ENCODE measurements around the gene SMPDL3B. TPM values are rescaled to one million over a fixed set of nuclear protein-coding genes. Genes with fewer than 3 reads are reported as not detected.

Gene SMPDL3B
- polyA plus RNA-seq, 1 donor from 2014 or later: not detected

DNA sequence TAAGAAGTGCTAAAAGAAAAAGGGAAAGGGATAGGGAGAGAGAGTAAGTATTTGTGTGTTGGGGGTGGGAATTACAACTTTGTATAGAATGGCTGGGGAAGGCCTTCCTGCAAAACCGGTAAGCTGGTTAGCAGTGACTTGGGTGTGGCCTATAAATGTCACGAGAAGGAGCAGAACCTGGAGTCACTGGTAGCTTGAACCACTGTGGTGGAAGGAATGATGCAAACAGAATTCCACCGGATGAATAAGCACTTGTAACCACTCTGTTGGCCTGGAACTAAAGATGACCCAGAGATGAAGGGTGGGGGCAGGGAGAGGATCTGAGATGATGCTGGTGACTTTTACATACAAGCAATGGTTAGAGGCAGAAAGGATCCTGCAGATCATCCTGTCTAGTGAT, 33.9 kb downstream of the SMPDL3B start:
- Histone ChIP-seq H3K36me3 (ENCODE audit: insufficient read depth, low read length) (no peaks in the 10 kb centered on the region), H3F3A (ENCODE audit: insufficient read depth, low read length, poor library complexity, severe bottlenecking) (no peaks in the 10 kb centered on the region), H2AFZ (ENCODE audit: low read depth, low read length) (no peak overlapping the region), H3K27me3 (ENCODE audit: insufficient read depth, low read depth, low read length) (no peaks in the 10 kb centered on the region), H3K79me2 (replicated peaks; ENCODE audit: insufficient read depth, low read length) (no peaks in the 10 kb centered on the region), H4K20me1 (ENCODE audit: insufficient read depth) (no peaks in the 10 kb centered on the region), H3K27ac (ENCODE audit: low read length) (no peak overlapping the region), H3K9me3 (ENCODE audit: low read length) (no peaks in the 10 kb centered on the region), H3K9ac (ENCODE audit: low read length) (no peak overlapping the region), H3K9me2 (ENCODE audit: insufficient read depth, low read length) (no peaks in the 10 kb centered on the region), H3K4me3 (ENCODE audit: low read length) (no peak overlapping the region), H3K4me2 (ENCODE audit: low read length) (no peak overlapping the region)
- TF ChIP-seq RAD21 (conservative IDR thresholded peaks at IDR 0.05) (no peak), TAF1 (IDR thresholded peaks at IDR 0.05; ENCODE audit: low read depth) (no peak), EP300 (conservative IDR thresholded peaks at IDR 0.05; ENCODE audit: poor library complexity, severe bottlenecking) (no peak), EZH2 (IDR thresholded peaks at IDR 0.05; ENCODE audit: borderline replicate concordance, insufficient read depth, low read length, poor library complexity, severe bottlenecking) (no peak), MXI1 (conservative IDR thresholded peaks at IDR 0.05; ENCODE audit: poor library complexity, severe bottlenecking) (no peak), SMC3 (conservative IDR thresholded peaks at IDR 0.05; ENCODE audit: poor library complexity) (no peak), POLR2AphosphoS5 (IDR thresholded peaks at IDR 0.05) (no peak)
- TF ChIP-seq, protein P1, sequence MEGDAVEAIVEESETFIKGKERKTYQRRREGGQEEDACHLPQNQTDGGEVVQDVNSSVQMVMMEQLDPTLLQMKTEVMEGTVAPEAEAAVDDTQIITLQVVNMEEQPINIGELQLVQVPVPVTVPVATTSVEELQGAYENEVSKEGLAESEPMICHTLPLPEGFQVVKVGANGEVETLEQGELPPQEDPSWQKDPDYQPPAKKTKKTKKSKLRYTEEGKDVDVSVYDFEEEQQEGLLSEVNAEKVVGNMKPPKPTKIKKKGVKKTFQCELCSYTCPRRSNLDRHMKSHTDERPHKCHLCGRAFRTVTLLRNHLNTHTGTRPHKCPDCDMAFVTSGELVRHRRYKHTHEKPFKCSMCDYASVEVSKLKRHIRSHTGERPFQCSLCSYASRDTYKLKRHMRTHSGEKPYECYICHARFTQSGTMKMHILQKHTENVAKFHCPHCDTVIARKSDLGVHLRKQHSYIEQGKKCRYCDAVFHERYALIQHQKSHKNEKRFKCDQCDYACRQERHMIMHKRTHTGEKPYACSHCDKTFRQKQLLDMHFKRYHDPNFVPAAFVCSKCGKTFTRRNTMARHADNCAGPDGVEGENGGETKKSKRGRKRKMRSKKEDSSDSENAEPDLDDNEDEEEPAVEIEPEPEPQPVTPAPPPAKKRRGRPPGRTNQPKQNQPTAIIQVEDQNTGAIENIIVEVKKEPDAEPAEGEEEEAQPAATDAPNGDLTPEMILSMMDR (IDR thresholded peaks at IDR 0.05; ENCODE audit: poor library complexity, severe bottlenecking): no peak
- TF ChIP-seq, protein P2, sequence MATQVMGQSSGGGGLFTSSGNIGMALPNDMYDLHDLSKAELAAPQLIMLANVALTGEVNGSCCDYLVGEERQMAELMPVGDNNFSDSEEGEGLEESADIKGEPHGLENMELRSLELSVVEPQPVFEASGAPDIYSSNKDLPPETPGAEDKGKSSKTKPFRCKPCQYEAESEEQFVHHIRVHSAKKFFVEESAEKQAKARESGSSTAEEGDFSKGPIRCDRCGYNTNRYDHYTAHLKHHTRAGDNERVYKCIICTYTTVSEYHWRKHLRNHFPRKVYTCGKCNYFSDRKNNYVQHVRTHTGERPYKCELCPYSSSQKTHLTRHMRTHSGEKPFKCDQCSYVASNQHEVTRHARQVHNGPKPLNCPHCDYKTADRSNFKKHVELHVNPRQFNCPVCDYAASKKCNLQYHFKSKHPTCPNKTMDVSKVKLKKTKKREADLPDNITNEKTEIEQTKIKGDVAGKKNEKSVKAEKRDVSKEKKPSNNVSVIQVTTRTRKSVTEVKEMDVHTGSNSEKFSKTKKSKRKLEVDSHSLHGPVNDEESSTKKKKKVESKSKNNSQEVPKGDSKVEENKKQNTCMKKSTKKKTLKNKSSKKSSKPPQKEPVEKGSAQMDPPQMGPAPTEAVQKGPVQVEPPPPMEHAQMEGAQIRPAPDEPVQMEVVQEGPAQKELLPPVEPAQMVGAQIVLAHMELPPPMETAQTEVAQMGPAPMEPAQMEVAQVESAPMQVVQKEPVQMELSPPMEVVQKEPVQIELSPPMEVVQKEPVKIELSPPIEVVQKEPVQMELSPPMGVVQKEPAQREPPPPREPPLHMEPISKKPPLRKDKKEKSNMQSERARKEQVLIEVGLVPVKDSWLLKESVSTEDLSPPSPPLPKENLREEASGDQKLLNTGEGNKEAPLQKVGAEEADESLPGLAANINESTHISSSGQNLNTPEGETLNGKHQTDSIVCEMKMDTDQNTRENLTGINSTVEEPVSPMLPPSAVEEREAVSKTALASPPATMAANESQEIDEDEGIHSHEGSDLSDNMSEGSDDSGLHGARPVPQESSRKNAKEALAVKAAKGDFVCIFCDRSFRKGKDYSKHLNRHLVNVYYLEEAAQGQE (IDR thresholded peaks at IDR 0.05; ENCODE audit: borderline replicate concordance): no peak

DNA sequence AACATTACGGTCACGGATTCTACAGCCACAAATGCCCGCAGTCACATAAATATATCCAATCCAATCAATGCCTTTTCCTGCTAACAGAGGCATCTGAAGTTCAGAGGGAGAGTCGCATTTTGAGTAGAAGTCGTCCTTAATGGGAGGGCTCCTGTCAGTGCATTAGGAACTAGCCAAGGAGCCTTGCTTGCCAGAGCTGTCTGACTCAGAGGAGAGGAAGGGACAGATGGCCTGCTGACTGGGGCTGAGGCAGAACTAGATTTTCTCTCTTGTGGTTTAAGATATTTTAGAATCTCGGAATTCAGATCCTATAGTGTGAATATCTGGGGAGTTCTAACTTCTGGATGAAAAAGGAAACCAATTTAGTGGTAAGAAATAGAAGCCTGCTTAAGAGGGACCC, 35.6 kb downstream of the SMPDL3B start:
- Histone ChIP-seq H3K27me3 (ENCODE audit: insufficient read depth, low read depth, low read length) (no peaks in the 10 kb centered on the region), H3K9me2 (ENCODE audit: insufficient read depth, low read length) (no peaks in the 10 kb centered on the region), H4K20me1 (ENCODE audit: insufficient read depth) (no peaks in the 10 kb centered on the region), H3F3A (ENCODE audit: insufficient read depth, low read length, poor library complexity, severe bottlenecking) (no peaks in the 10 kb centered on the region), H3K4me3 (ENCODE audit: low read length) (no peak overlapping the region), H3K9ac (ENCODE audit: low read length) (no peak overlapping the region), H3K27ac (ENCODE audit: low read length) (no peak overlapping the region), H2AFZ (ENCODE audit: low read depth, low read length) (no peak overlapping the region), H3K36me3 (ENCODE audit: insufficient read depth, low read length) (no peaks in the 10 kb centered on the region), H3K79me2 (replicated peaks; ENCODE audit: insufficient read depth, low read length) (no peaks in the 10 kb centered on the region), H3K9me3 (ENCODE audit: low read length) (no peaks in the 10 kb centered on the region), H3K4me2 (ENCODE audit: low read length) (no peak overlapping the region)
- TF ChIP-seq SMC3 (conservative IDR thresholded peaks at IDR 0.05; ENCODE audit: poor library complexity): no peak
- no peak for TF ChIP-seq POLR2AphosphoS5 (IDR thresholded peaks at IDR 0.05)
- no peak for TF ChIP-seq EZH2 (IDR thresholded peaks at IDR 0.05; ENCODE audit: borderline replicate concordance, insufficient read depth, low read length, poor library complexity, severe bottlenecking)
- no peak for TF ChIP-seq EP300 (conservative IDR thresholded peaks at IDR 0.05; ENCODE audit: poor library complexity, severe bottlenecking)
- TF ChIP-seq, protein P2 (IDR thresholded peaks at IDR 0.05; ENCODE audit: borderline replicate concordance): no peak
- TF ChIP-seq TAF1 (IDR thresholded peaks at IDR 0.05; ENCODE audit: low read depth): no peak
- TF ChIP-seq, protein P1 (IDR thresholded peaks at IDR 0.05; ENCODE audit: poor library complexity, severe bottlenecking): no peak
- no peak for TF ChIP-seq MXI1 (conservative IDR thresholded peaks at IDR 0.05; ENCODE audit: poor library complexity, severe bottlenecking)
- no peak for TF ChIP-seq RAD21 (conservative IDR thresholded peaks at IDR 0.05)

Measured in neural cell (in vitro differentiated cells).